K562 (cell line): ENCODE measurements around the gene CCR7. TPM values are rescaled to one million over a fixed set of nuclear protein-coding genes. Genes with fewer than 3 reads are reported as not detected.

Experiments
- ERF ChIP-seq: fragments of 450-650 bp; formaldehyde crosslinking; IDR thresholded peaks from 2 replicates; pipeline ENCODE4 v1.4.0; 2020; ENCODE audit warnings: mild to moderate bottlenecking, mixed read lengths
- KLF1 ChIP-seq: fragments of 450-650 bp; IDR thresholded peaks from 2 replicates; pipeline ENCODE4 v1.6.1; 2016; ENCODE audit warnings: missing genetic modification characterization, missing compliant biosample characterization
- PML ChIP-seq: IDR thresholded peaks from 2 replicates; pipeline ENCODE4 v1.6.1; 2012; ENCODE audit warnings: low read length, inconsistent platforms
- ZNF583 ChIP-seq: fragments of 250-450 bp; sonication (Bioruptor Pico); IDR thresholded peaks from 2 replicates; pipeline ENCODE4 v1.4.0; 2020
- polyA plus RNA-seq, 8 experiments: library from polyadenylated mRNA; depleted of rRNA in 4 of 8; stranded (reverse) in 5 of 8; unstranded in 3 of 8; fragments of >200 nt; fragmentation: Nextera tagmentation in 2 of 8; fragmentation: Illumina TruSeq in 1 of 8; extraction: Ambion mirVana in 2 of 8; extraction: Trizol in 1 of 8; gene quantifications; 2 replicates each; pipeline versions ENCODE4 v1.2.1 to v1.2.3, GENCODE V29; 2011 to 2014; ENCODE audit warnings: inconsistent platforms in 1 of 8, missing spikeins in 1 of 8
- total RNA-seq, 7 experiments: library from RNA; depleted of rRNA in 6 of 7; stranded (reverse); fragments of >200 nt in 6 of 7; fragmentation: Illumina TruSeq in 2 of 7; extraction: Trizol in 2 of 7; gene quantifications; 2 replicates each; pipeline versions ENCODE4 v1.2.1 to v1.2.3, GENCODE V29; 2011 to 2021; ENCODE audit warnings: low replicate concordance in 1 of 7
- TF ChIP-seq, protein P1 (sequence below): fragments of 250-450 bp; sonication (Bioruptor Pico); IDR thresholded peaks from 2 replicates; pipeline ENCODE4 v1.9.0; 2021; ENCODE audit warnings: mild to moderate bottlenecking, inconsistent platforms
- TF ChIP-seq, protein P2 (sequence below), 2 experiments: fragments of 450-650 bp; formaldehyde crosslinking in 1 of 2; IDR thresholded peaks; 2 replicates each; pipeline versions ENCODE4 v1.4.0 to v1.6.1; 2014 to 2020; ENCODE audit warnings: mild to moderate bottlenecking in 2 of 2, borderline replicate concordance in 1 of 2, low read depth in 1 of 2
- TF ChIP-seq, protein P3 (sequence below): sonication (generic); IDR thresholded peaks from 2 replicates; pipeline ENCODE4 v1.6.1; 2016

CCR7 gene
- total and polyA plus RNA-seq, 9 of the 15 experiments (the other 6 are each of a cell fraction or from before 2014, with no cell fraction given) = 0.14 to 1.4 (median 0.56) TPM

DNA sequence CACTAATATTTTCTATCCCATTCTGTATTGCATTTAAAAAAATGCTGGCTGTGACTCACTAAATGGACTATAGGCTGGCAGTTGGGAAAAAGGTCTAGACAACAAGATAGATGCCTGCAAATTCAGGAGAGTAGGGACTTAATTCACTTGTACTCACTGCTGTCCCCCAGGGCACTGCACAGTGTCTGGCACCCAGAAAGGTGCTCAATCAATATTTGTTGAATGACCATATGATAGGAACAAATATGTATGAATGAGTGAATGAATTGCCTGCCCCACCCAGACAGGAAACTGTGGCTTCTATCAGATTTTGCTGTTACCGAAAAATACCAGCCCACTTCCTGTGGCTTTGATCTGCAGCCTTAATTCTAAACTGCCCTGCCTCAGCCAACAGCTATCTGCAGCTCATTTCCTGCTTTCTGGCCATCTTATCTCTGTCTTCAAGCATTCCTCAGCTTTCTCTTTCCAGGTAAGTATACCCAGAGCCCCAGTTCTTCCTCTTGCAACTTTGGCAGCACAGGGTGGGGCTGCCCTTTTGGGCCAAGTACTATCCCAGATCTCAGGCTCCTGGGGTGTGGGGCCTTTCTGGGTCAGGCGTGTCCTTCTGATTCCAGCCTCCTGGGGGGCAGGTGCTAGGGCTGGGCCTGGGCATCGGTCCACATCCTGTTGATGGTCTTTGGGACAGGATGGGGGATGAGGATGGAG lies 48.5 kb downstream of the CCR7 start (continued):
- TF ChIP-seq, protein P1, sequence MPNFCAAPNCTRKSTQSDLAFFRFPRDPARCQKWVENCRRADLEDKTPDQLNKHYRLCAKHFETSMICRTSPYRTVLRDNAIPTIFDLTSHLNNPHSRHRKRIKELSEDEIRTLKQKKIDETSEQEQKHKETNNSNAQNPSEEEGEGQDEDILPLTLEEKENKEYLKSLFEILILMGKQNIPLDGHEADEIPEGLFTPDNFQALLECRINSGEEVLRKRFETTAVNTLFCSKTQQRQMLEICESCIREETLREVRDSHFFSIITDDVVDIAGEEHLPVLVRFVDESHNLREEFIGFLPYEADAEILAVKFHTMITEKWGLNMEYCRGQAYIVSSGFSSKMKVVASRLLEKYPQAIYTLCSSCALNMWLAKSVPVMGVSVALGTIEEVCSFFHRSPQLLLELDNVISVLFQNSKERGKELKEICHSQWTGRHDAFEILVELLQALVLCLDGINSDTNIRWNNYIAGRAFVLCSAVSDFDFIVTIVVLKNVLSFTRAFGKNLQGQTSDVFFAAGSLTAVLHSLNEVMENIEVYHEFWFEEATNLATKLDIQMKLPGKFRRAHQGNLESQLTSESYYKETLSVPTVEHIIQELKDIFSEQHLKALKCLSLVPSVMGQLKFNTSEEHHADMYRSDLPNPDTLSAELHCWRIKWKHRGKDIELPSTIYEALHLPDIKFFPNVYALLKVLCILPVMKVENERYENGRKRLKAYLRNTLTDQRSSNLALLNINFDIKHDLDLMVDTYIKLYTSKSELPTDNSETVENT (CRISPR knock-in tag) = no peak
- TF ChIP-seq, protein P2, sequence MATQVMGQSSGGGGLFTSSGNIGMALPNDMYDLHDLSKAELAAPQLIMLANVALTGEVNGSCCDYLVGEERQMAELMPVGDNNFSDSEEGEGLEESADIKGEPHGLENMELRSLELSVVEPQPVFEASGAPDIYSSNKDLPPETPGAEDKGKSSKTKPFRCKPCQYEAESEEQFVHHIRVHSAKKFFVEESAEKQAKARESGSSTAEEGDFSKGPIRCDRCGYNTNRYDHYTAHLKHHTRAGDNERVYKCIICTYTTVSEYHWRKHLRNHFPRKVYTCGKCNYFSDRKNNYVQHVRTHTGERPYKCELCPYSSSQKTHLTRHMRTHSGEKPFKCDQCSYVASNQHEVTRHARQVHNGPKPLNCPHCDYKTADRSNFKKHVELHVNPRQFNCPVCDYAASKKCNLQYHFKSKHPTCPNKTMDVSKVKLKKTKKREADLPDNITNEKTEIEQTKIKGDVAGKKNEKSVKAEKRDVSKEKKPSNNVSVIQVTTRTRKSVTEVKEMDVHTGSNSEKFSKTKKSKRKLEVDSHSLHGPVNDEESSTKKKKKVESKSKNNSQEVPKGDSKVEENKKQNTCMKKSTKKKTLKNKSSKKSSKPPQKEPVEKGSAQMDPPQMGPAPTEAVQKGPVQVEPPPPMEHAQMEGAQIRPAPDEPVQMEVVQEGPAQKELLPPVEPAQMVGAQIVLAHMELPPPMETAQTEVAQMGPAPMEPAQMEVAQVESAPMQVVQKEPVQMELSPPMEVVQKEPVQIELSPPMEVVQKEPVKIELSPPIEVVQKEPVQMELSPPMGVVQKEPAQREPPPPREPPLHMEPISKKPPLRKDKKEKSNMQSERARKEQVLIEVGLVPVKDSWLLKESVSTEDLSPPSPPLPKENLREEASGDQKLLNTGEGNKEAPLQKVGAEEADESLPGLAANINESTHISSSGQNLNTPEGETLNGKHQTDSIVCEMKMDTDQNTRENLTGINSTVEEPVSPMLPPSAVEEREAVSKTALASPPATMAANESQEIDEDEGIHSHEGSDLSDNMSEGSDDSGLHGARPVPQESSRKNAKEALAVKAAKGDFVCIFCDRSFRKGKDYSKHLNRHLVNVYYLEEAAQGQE (IDR thresholded peaks at IDR 0.05; ENCODE audit: borderline replicate concordance) = peak; percentile 16; the same call in 1 of the 2 replicates
- TF ChIP-seq, protein P2 (CRISPR knock-in tag; IDR thresholded peaks at IDR 0.05; ENCODE audit: low read depth) = no peak
- TF ChIP-seq ERF (CRISPR knock-in tag) = 0 out of 2 replicates have a peak, but pooled peaks have one; percentile 46
- TF ChIP-seq ZNF583 (CRISPR knock-in tag) = 0 out of 2 replicates have a peak, but pooled peaks have one; percentile 26
- TF ChIP-seq, protein P3, sequence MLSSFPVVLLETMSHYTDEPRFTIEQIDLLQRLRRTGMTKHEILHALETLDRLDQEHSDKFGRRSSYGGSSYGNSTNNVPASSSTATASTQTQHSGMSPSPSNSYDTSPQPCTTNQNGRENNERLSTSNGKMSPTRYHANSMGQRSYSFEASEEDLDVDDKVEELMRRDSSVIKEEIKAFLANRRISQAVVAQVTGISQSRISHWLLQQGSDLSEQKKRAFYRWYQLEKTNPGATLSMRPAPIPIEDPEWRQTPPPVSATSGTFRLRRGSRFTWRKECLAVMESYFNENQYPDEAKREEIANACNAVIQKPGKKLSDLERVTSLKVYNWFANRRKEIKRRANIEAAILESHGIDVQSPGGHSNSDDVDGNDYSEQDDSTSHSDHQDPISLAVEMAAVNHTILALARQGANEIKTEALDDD = 0 out of 2 replicates have a peak, but pooled peaks have one; percentile 26
- peak; percentile 71; the same call in 1 of the 2 replicates for TF ChIP-seq PML
- TF ChIP-seq KLF1 (tag) = peak; percentile 12; the same call in 1 of the 2 replicates
